Ramos (cell line): ENCODE measurements around the gene PRUNE2.

Experiments
- in situ Hi-C: fragments of 300-500 bp; cut with MboI; formaldehyde crosslinking; loops from one replicate; pipeline ENCODE4 v1.14.3; 2022; ENCODE audit warnings: low sequenced_read_pairs; ENCODE audit not compliant: unreplicated experiment

Gene PRUNE2

DNA sequence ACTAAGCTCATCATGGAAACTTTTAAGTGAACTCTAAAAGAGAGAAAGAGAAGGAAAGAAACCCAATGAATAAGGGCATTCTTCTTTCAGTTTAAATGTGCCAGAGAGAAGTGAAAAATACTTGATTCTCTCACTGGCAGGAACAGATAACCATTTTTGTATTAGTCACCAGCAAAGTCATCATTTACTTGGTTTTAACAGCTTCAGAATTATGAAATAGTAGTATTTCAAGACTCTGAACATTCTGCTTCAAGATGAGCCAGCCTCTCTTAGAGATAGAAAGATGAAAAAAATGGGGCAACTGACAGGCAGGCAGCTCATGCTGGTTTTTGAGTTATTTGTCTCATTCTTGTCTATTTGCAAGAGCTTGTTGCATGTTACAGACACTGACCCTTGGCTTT lies 343.4 kb downstream of the PRUNE2 start:
- in situ Hi-C loops, result no loop called here

DNA sequence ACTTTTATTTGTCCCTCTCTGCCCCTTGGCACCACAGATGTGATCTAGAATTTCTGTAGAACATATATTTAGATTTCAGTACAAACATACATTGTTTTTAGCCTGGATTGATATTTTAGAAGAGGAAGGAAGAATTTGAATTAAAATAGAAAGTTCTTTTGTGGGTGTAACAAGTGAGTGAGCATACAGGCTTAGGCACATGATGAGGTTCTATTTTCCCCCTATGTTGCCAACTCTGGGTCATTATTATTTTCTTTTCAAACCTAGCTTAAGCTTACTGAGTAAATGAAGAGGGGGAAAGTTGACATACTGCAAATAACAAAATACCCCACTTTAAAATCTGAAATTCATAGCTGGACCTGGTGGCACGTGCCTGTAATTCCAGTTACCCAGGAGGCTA lies 344.0 kb downstream of the PRUNE2 start:
- in situ Hi-C loops, result no loop called here
